PC-3 (cell line): Measurements from ENCODE around the gene SLC9A9. TPM values are rescaled to one million over a fixed set of nuclear protein-coding genes. Genes with fewer than 3 reads are reported as not detected.
"Not testable (repeated sequence)": the region's sequence is repeated elsewhere in the genome, so short reads cannot be mapped to it uniquely, and the experiment has no call there.

Source experiments
- ATAC-seq: fragments of 200-7000 bp; cut with Tn5 transposase; 2 replicates; pipeline ENCODE4 v1.9.1; 2020; ENCODE audit warnings: mild to moderate bottlenecking, moderate library complexity
- BruUV-seq: library from RNA; stranded (reverse); fragments of 400-500 nt; replicated peaks from 2 replicates; lab custom pipeline; 2021; lab: Mats Ljungman, UMichigan
- CTCF ChIA-PET: fragments of 300-600 bp; sonication (Branson Sonifier 250); formaldehyde crosslinking; loops from one replicate; lab custom pipeline; 2022; ENCODE audit warnings: antibody characterized with exemption; lab: Charles Lee
- POLR2A ChIA-PET: fragments of 300-600 bp; sonication (Branson Sonifier 250); formaldehyde crosslinking; loops from one replicate; lab custom pipeline; 2022; ENCODE audit warnings: antibody characterized with exemption; ENCODE audit not compliant: unreplicated experiment; lab: Charles Lee
- DNase-seq: peaks from one replicate; pipeline ENCODE4 v3.0.0-alpha.2; 2015
- H2AFZ ChIP-seq: fragments of 300-600 bp; sonication (generic); 2 replicates; pipeline ENCODE4 v1.6.0; 2016; ENCODE audit warnings: antibody characterized with exemption, low read length
- H3F3A ChIP-seq: fragments of 300-600 bp; sonication (generic); one replicate; pipeline ENCODE4 v1.6.0; 2017; ENCODE audit warnings: antibody characterized with exemption, low read length, control low read depth, mild to moderate bottlenecking; ENCODE audit not compliant: unreplicated experiment
- H3K27ac ChIP-seq: fragments of 300-600 bp; sonication (generic); 2 replicates; pipeline ENCODE4 v1.5.1; 2016; ENCODE audit warnings: mild to moderate bottlenecking, low read length
- H3K27me3 ChIP-seq: fragments of 300-600 bp; sonication (generic); 2 replicates; pipeline ENCODE4 v1.6.1; 2016; ENCODE audit warnings: low read length, mixed read lengths
- H3K36me3 ChIP-seq: fragments of 300-600 bp; sonication (generic); 2 replicates; pipeline ENCODE4 v1.6.1; 2016; ENCODE audit warnings: low read depth, mixed run types, low read length, mixed read lengths
- H3K4me1 ChIP-seq: fragments of 300-600 bp; sonication (generic); 2 replicates; pipeline ENCODE4 v1.5.1; 2016; ENCODE audit warnings: low read length; ENCODE audit not compliant: insufficient read depth
- H3K4me2 ChIP-seq: fragments of 300-600 bp; sonication (generic); 2 replicates; pipeline ENCODE4 v1.6.0; 2016; ENCODE audit warnings: low read length
- H3K4me3 ChIP-seq: fragments of 300-600 bp; sonication (generic); 2 replicates; pipeline ENCODE4 v1.5.1; 2016; ENCODE audit warnings: mild to moderate bottlenecking, low read length, mixed read lengths
- H3K79me2 ChIP-seq: fragments of 300-600 bp; sonication (generic); 2 replicates; pipeline ENCODE4 v1.6.1; 2017; ENCODE audit warnings: low read length, mixed read lengths
- H3K9ac ChIP-seq: fragments of 300-600 bp; sonication (generic); 2 replicates; pipeline ENCODE4 v1.6.0; 2016; ENCODE audit warnings: mild to moderate bottlenecking, low read length
- H3K9me2 ChIP-seq: fragments of 300-600 bp; sonication (generic); replicated peaks from 2 replicates; pipeline ENCODE4 v1.6.1; 2016; ENCODE audit warnings: mixed run types, low read length, mixed read lengths
- H3K9me3 ChIP-seq: fragments of 300-600 bp; sonication (generic); 2 replicates; pipeline ENCODE4 v1.6.1; 2016; ENCODE audit warnings: low read length, mixed read lengths
- H4K20me1 ChIP-seq: fragments of 300-600 bp; sonication (generic); 2 replicates; pipeline ENCODE4 v1.6.1; 2016; ENCODE audit warnings: low read length, mixed read lengths
- CTCF ChIP-seq: fragments of 300-600 bp; sonication (generic); conservative IDR thresholded peaks from 2 replicates; pipeline ENCODE4 v1.5.1; 2017; ENCODE audit warnings: antibody characterized with exemption, low read depth, mild to moderate bottlenecking, low read length
- EZH2 ChIP-seq: fragments of 300-600 bp; sonication (generic); IDR thresholded peaks from one replicate; pipeline ENCODE4 v1.6.1; 2017; ENCODE audit warnings: antibody characterized with exemption, mild to moderate bottlenecking, low read length; ENCODE audit not compliant: unreplicated experiment
- EZH2phosphoT487 ChIP-seq: fragments of 300-600 bp; sonication (generic); IDR thresholded peaks from 2 replicates; pipeline ENCODE4 v1.6.1; 2018; ENCODE audit warnings: mild to moderate bottlenecking, antibody characterized with exemption, low read length, borderline replicate concordance
- intact Hi-C: fragments of 100-400 bp; cut with micrococcal nuclease; formaldehyde crosslinking; loops from 2 replicates; pipeline ENCODE4 v1.9.0; 2023
- total RNA-seq: library from RNA; depleted of rRNA; stranded (reverse); fragments of >200 nt; gene quantifications from 2 replicates; pipeline ENCODE4 v1.2.3, GENCODE V29; 2014

Gene SLC9A9
- total RNA-seq, 1 experiment from 2014 or later, result 0.07 TPM

- intact Hi-C loops, result loop anchor here (10.0 kb wide), 2 partner anchors 108 to 1882 kb away; no protein-coding TSS in a partner anchor
- ATAC-seq, result no peak
- Histone ChIP-seq H4K20me1 (no peaks in the 10 kb centered on the region), H3K27me3 (no peaks in the 10 kb centered on the region), H3K4me3 (no peak overlapping the region), H3K4me2 (no peak overlapping the region), H3K4me1 (no peaks in the 10 kb centered on the region), H3F3A (no peaks in the 10 kb centered on the region), H3K9ac (no peak overlapping the region), H3K9me2 (no peaks in the 10 kb centered on the region), H3K36me3 (no peaks in the 10 kb centered on the region), H3K9me3 (no peaks in the 10 kb centered on the region), H2AFZ (no peak overlapping the region), H3K79me2 (no peaks in the 10 kb centered on the region), H3K27ac (no peak overlapping the region)
- BruUV-seq, result no TSS peak
- ChIA-PET CTCF (no interaction called here), POLR2A (no interaction called here)
- no peak for DNase-seq
- no peak for TF ChIP-seq CTCF
- no peak for TF ChIP-seq EZH2phosphoT487
- no peak for TF ChIP-seq EZH2
Observed at GRCh38 chr3:143883151-143883550, 34.9 kb upstream of the SLC9A9 start.

DNA sequence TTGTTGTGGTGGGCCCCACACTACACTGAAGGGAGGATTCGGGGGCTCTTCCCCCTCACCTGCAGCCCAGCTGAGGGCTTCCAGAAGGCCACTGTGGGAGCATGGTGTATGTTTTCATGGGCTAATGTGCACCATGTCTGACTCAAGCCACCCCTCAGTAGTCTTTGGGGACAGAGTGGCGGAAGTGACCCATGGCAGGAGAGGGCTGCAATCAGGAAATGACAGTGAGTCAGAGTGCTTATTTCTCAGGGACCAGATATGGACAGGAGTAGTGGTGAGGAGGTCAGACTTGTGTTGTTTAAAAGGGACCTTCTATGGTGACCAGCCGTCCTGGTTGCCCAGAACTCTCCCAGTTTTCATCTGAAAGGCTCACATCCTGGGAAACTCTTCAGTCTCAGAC, 32.8 kb upstream of the SLC9A9 start:
- no peaks in the 10 kb centered on the region for H3K27me3 ChIP-seq
- no peaks in the 10 kb centered on the region for H3K36me3 ChIP-seq
- no TSS peak for BruUV-seq
- ATAC-seq (no peak), DNase-seq (no peak)
- H3K9me2 ChIP-seq, result no peaks in the 10 kb centered on the region
- ChIA-PET CTCF (no interaction called here), POLR2A (no interaction called here)
- no peaks in the 10 kb centered on the region for H4K20me1 ChIP-seq
- no peaks in the 10 kb centered on the region for H3K9me3 ChIP-seq
- TF ChIP-seq EZH2phosphoT487 (no peak), CTCF (no peak), EZH2 (no peak)
- H3K9ac ChIP-seq, result no peak overlapping the region
- intact Hi-C loops, result loop anchor here (10.0 kb wide), 2 partner anchors 106 to 1884 kb away; no protein-coding TSS in a partner anchor
- no peaks in the 10 kb centered on the region for H3K4me1 ChIP-seq
- no peak overlapping the region for H3K4me3 ChIP-seq
- H3K27ac ChIP-seq, result no peak overlapping the region
- no peaks in the 10 kb centered on the region for H3K79me2 ChIP-seq
- no peak overlapping the region for H3K4me2 ChIP-seq
- no peaks in the 10 kb centered on the region for H3F3A ChIP-seq
- no peak overlapping the region for H2AFZ ChIP-seq

- Histone ChIP-seq H3K4me1 (no peaks in the 10 kb centered on the region), H4K20me1 (no peaks in the 10 kb centered on the region), H3K79me2 (no peaks in the 10 kb centered on the region), H3F3A (no peaks in the 10 kb centered on the region), H2AFZ (no peak overlapping the region), H3K36me3 (no peaks in the 10 kb centered on the region), H3K9me2 (no peaks in the 10 kb centered on the region), H3K27me3 (no peaks in the 10 kb centered on the region), H3K4me2 (no peak overlapping the region), H3K4me3 (no peak overlapping the region), H3K9ac (no peak overlapping the region), H3K27ac (no peak overlapping the region), H3K9me3 (no peaks in the 10 kb centered on the region)
- ChIA-PET POLR2A (no interaction called here), CTCF (no interaction called here)
- TF ChIP-seq EZH2 (no peak), EZH2phosphoT487 (no peak), CTCF (no peak)
- ATAC-seq, result no peak
- no TSS peak for BruUV-seq
- intact Hi-C loops, result no loop called here
- DNase-seq, result no peak
Observed at GRCh38 chr3:143875546-143875945, 27.3 kb upstream of the SLC9A9 start.

DNA sequence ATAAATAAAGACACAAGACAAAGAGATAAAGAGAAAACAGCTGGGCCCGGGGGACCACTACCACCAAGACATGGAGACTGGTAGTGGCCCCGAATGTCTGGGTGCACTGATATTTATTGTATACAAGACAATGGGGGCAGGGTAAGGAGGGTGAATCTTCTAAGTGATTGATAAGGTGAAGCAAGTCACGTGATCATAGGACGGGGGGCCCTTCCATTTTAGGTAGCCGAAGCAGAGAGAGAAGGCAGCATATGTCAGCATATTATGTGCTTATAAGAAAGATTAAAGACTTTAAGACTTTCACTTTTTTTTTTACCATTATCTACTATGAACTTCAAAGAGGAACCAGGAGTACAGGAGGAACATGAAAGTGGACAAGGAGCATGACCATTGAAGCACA, 25.3 kb upstream of the SLC9A9 start:
- H3K4me3 ChIP-seq, CTCF ChIA-PET, H3K36me3 ChIP-seq, POLR2A ChIA-PET, H3K9ac ChIP-seq, intact Hi-C loops, BruUV-seq, H3K79me2 ChIP-seq, H3F3A ChIP-seq, H4K20me1 ChIP-seq, H3K4me2 ChIP-seq, H3K27ac ChIP-seq, H3K4me1 ChIP-seq, H3K9me3 ChIP-seq, ATAC-seq, H3K9me2 ChIP-seq, DNase-seq, H3K27me3 ChIP-seq, H2AFZ ChIP-seq: not testable (repeated sequence)
